SK-N-SH (cell line): ENCODE results near the gene PABPC1L2A. TPM values are rescaled to one million over a fixed set of nuclear protein-coding genes. Genes with fewer than 3 reads are reported as not detected.
"Not testable (repeated sequence)": the region's sequence is repeated elsewhere in the genome, so short reads cannot be mapped to it uniquely, and the experiment has no call there.

Source experiments
- CTCF ChIA-PET: fragments of 300-600, 350-600 bp; formaldehyde crosslinking; extraction: SDS; loops from one replicate; lab custom pipeline; 2021; lab: Yijun Ruan, JAX
- POLR2A ChIA-PET: fragments of 350-600 bp; sonication (Branson Sonifier 250); formaldehyde crosslinking; extraction: SDS; loops from one replicate; lab custom pipeline; 2020; ENCODE audit warnings: antibody characterized with exemption, inconsistent platforms; lab: Yijun Ruan, JAX
- DNase-seq: peaks from one replicate; pipeline ENCODE4 v3.0.0; 2012
- H2AFZ ChIP-seq: fragments of 200-600 bp; sonication (generic); 2 replicates; pipeline ENCODE4 v1.8.1; 2016; ENCODE audit warnings: antibody characterized with exemption, mild to moderate bottlenecking, low read depth
- H3F3A ChIP-seq: fragments of 200-600 bp; sonication (generic); replicated peaks from 2 replicates; pipeline ENCODE3; 2016; ENCODE audit warnings: antibody characterized with exemption, mild to moderate bottlenecking; ENCODE audit not compliant: insufficient read depth
- H3K27ac ChIP-seq, 2 experiments: fragments of 200-500 bp in 1 of 2; fragments of 200-600 bp in 1 of 2; sonication (Bioruptor generic) in 1 of 2; sonication (generic), shearing (Covaris generic) in 1 of 2; 2 replicates each; pipeline versions ENCODE4 v1.5.1 to v1.6.1; 2014 to 2016; ENCODE audit warnings: low read depth in 2 of 2, inconsistent platforms in 1 of 2, low read length in 1 of 2, mild to moderate bottlenecking in 1 of 2, mixed read lengths in 1 of 2
- H3K27me3 ChIP-seq: fragments of 200-600 bp; sonication (generic), shearing (Covaris generic); 2 replicates; pipeline ENCODE4 v1.6.1; 2016; ENCODE audit warnings: mixed run types; ENCODE audit not compliant: insufficient read depth
- H3K36me3 ChIP-seq, 2 experiments: fragments of 200-500 bp in 1 of 2; fragments of 200-600 bp in 1 of 2; sonication (Bioruptor generic) in 1 of 2; sonication (generic) in 1 of 2; replicated peaks in 1 of 2; 2 replicates each; pipeline versions ENCODE3 to v1.5.1; 2014 to 2016; ENCODE audit warnings: low read length in 1 of 2, mild to moderate bottlenecking in 1 of 2; ENCODE audit not compliant: insufficient read depth in 2 of 2, control insufficient read depth in 1 of 2
- H3K4me1 ChIP-seq, 2 experiments: fragments of 200-500 bp in 1 of 2; fragments of 200-600 bp in 1 of 2; sonication (Bioruptor generic) in 1 of 2; sonication (generic), shearing (Covaris generic) in 1 of 2; 2 replicates each; pipeline versions ENCODE4 v1.5.1 to v1.6.1; 2014 to 2016; ENCODE audit warnings: low read depth in 1 of 2, low read length in 1 of 2, mixed run types in 1 of 2; ENCODE audit not compliant: insufficient read depth in 2 of 2, control insufficient read depth in 1 of 2
- H3K4me2 ChIP-seq: fragments of 200-600 bp; sonication (generic), shearing (Covaris generic); 2 replicates; pipeline ENCODE4 v1.6.1; 2017; ENCODE audit warnings: mixed run types
- H3K4me3 ChIP-seq, 2 experiments: fragments of 200-500 bp in 1 of 2; fragments of 200-600 bp in 1 of 2; sonication (Bioruptor generic) in 1 of 2; sonication (generic), shearing (Covaris generic) in 1 of 2; 2 replicates each; pipeline versions ENCODE4 v1.5.1 to v1.8.1; 2014 to 2016; ENCODE audit warnings: low read depth in 2 of 2, inconsistent platforms in 1 of 2, low read length in 1 of 2, mild to moderate bottlenecking in 1 of 2, mixed read lengths in 1 of 2, moderate library complexity in 1 of 2
- H3K79me2 ChIP-seq: fragments of 200-600 bp; sonication (generic); 2 replicates; pipeline ENCODE4 v1.8.1; 2017; ENCODE audit warnings: mild to moderate bottlenecking; ENCODE audit not compliant: insufficient read depth
- H3K9ac ChIP-seq: fragments of 200-600 bp; sonication (generic); 2 replicates; pipeline ENCODE4 v1.6.1; 2017; ENCODE audit warnings: mixed run types
- H3K9me2 ChIP-seq: fragments of 200-600 bp; sonication (generic); 2 replicates; pipeline ENCODE4 v1.6.1; 2017; ENCODE audit warnings: mixed run types
- H3K9me3 ChIP-seq: fragments of 200-600 bp; sonication (generic); 2 replicates; pipeline ENCODE4 v1.6.1; 2017; ENCODE audit warnings: mixed run types, mild to moderate bottlenecking, moderate library complexity
- H4K20me1 ChIP-seq: fragments of 200-600 bp; sonication (generic); 2 replicates; pipeline ENCODE4 v1.6.1; 2017; ENCODE audit warnings: mild to moderate bottlenecking, mixed run types; ENCODE audit not compliant: insufficient read depth
- EP300 ChIP-seq, 2 experiments: IDR thresholded peaks; 2 replicates each; pipeline versions ENCODE4 v1.4.0 to v1.6.1; 2012; ENCODE audit warnings: borderline replicate concordance in 1 of 2, low read depth in 1 of 2, low read length in 1 of 2
- FOXM1 ChIP-seq: IDR thresholded peaks from 2 replicates; pipeline ENCODE4 v1.4.0; 2012; ENCODE audit warnings: low read depth, mild to moderate bottlenecking
- MXI1 ChIP-seq: IDR thresholded peaks from 2 replicates; pipeline ENCODE4 v1.6.1; 2012; ENCODE audit warnings: mild to moderate bottlenecking, low read depth, low read length, improper control_type of control experiment
- NFIC ChIP-seq: IDR thresholded peaks from 2 replicates; pipeline ENCODE4 v1.4.0; 2012; ENCODE audit warnings: borderline replicate concordance
- NRF1 ChIP-seq: IDR thresholded peaks from 2 replicates; pipeline ENCODE4 v1.6.1; 2012; ENCODE audit warnings: low read depth, mild to moderate bottlenecking, low read length
- RXRA ChIP-seq: IDR thresholded peaks from 2 replicates; pipeline ENCODE4 v1.4.0; 2012; ENCODE audit warnings: low read depth, mild to moderate bottlenecking, borderline replicate concordance
- SMC3 ChIP-seq: IDR thresholded peaks from 2 replicates; pipeline ENCODE4 v1.6.1; 2012; ENCODE audit warnings: low read depth, low read length, improper control_type of control experiment
- WGBS: methylation state at CpG from one replicate; pipeline ENCODE4 v1.1.6; 2017; ENCODE audit warnings: low lambda C conversion rate; 5-methylcytosine and 5-hydroxymethylcytosine counted together
- polyA plus RNA-seq, 3 experiments: library from polyadenylated mRNA; depleted of rRNA; stranded (reverse); fragments of >200 nt; gene quantifications; 2 replicates each; pipeline ENCODE4 v1.2.3, GENCODE V29; 2012
- TF ChIP-seq, protein P1 (sequence below): IDR thresholded peaks from 2 replicates; pipeline ENCODE4 v1.4.0; 2012; ENCODE audit warnings: low read depth, borderline replicate concordance
- TF ChIP-seq, protein P2 (sequence below): fragments of 200-600 bp; sonication (generic); IDR thresholded peaks from 2 replicates; pipeline ENCODE4 v1.6.1; 2017; ENCODE audit warnings: antibody characterized with exemption, mild to moderate bottlenecking, moderate library complexity

Gene PABPC1L2A
- polyA plus RNA-seq, 1 of the 3 experiments (the other 2 are of a cell fraction) = not detected

DNA sequence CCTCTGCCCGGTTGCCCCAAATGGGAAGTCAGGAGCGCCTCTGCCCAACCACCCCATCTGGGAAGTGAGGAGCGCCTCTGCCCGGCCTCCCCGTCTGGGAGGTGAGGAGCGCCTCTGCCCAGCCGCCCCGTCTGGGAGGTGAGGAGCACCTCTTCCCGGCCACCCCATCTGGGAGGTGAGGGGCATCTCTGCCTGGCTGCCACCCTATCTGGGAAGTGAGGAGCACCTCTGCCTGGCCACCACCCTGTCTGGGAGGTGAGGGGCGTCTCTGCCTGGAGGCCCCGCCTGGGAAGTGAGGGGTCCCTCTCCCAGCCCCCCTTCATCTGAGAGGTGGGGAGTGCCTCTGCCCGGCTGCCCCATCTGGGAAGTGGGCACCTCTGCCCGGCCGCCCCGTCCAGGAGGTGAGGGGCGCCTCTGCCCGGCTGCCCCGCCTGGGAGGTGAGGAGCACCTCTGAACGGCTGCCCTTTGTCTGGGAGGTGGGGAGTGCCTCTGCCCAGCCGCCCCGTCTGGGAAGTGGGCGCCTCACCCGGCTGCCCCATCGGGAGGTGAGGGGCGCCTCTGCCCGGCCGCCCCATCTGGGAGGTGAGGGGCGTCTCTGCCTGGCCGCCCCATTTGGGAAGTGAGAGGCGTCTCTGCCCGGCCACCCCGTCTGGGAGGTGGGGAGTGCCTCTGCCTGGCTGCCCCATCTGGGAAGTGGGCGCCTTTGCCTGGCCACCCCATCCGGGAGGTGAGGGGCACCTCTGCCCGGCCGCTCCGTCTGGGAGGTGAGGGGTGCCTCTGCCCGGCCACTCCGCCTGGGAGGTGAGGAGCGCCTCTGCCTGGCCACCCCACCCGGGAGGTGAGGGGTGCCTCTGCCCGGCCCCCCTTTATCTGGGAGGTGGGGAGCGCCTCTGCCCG lies 10.6 kb downstream of the PABPC1L2A start:
- TF ChIP-seq SMC3 = no peak
- TF ChIP-seq FOXM1 = no peak
- TF ChIP-seq MXI1 = no peak
- TF ChIP-seq, protein P1, sequence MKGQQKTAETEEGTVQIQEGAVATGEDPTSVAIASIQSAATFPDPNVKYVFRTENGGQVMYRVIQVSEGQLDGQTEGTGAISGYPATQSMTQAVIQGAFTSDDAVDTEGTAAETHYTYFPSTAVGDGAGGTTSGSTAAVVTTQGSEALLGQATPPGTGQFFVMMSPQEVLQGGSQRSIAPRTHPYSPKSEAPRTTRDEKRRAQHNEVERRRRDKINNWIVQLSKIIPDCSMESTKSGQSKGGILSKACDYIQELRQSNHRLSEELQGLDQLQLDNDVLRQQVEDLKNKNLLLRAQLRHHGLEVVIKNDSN = no peak
- no peak for TF ChIP-seq RXRA
- TF ChIP-seq, protein P2, sequence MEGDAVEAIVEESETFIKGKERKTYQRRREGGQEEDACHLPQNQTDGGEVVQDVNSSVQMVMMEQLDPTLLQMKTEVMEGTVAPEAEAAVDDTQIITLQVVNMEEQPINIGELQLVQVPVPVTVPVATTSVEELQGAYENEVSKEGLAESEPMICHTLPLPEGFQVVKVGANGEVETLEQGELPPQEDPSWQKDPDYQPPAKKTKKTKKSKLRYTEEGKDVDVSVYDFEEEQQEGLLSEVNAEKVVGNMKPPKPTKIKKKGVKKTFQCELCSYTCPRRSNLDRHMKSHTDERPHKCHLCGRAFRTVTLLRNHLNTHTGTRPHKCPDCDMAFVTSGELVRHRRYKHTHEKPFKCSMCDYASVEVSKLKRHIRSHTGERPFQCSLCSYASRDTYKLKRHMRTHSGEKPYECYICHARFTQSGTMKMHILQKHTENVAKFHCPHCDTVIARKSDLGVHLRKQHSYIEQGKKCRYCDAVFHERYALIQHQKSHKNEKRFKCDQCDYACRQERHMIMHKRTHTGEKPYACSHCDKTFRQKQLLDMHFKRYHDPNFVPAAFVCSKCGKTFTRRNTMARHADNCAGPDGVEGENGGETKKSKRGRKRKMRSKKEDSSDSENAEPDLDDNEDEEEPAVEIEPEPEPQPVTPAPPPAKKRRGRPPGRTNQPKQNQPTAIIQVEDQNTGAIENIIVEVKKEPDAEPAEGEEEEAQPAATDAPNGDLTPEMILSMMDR = no peak
- TF ChIP-seq NFIC = no peak
- no peak for TF ChIP-seq EP300 (IDR thresholded peaks at IDR 0.05; ENCODE audit: borderline replicate concordance in 1 of 2, low read depth in 1 of 2, low read length in 1 of 2)
- TF ChIP-seq NRF1 = no peak
- Histone ChIP-seq H3K27me3 (no peaks in the 10 kb centered on the region), H3K9ac (no peak overlapping the region), H3K27ac (no peak overlapping the region), H4K20me1 (no peaks in the 10 kb centered on the region), H3K9me3 (peaks cover 9% of the 10 kb centered on the region; the same call in 1 of the 2 replicates), H3K4me3 (no peak overlapping the region), H3K79me2 (no peaks in the 10 kb centered on the region), H2AFZ (no peak overlapping the region), H3K9me2 (no peaks in the 10 kb centered on the region), H3K4me2 (no peak overlapping the region), H3F3A (no peaks in the 10 kb centered on the region), H3K4me1 (no peaks in the 10 kb centered on the region), H3K36me3 (no peaks in the 10 kb centered on the region)
- whole genome bisulfite sequencing = 30% methylated on average over 4 of the region's 44 CpGs
- ChIA-PET CTCF (no interaction called here), POLR2A (no interaction called here)
- no peak for DNase-seq

DNA sequence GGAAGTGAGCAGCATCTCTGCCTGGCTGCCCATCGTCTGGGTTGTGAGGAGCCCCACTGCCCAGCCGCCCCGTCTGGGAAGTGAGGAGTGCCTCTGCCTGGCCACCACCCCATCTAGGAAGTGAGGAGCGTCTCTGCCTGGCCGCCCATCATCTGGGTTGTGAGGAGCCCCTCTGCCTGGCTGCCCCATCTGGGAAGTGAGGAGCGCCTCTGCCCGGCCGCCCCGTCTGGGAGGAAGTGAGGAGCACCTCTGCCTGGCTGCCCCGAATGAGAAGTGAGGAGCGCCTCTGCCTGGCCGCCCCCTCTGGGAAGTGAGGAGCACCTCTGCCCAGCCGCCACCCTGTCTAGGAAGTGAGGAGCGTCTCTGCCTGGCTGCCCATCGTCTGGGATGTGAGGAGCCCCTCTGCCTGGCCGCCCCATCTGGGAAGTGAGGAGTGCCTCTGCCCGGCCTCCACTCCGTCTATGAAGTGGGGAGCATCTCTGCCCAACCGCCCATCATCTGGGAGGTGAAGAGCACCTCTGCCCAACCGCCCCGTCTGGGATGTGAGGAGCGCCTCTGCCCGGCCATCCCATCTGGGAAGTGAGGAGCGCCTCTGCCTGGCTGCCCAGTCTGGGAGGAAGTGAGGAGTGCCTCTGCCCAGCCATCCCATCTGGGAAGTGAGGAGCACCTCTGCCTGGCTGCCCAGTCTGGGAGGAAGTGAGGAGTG lies 11.4 kb downstream of the PABPC1L2A start:
- WGBS = 10% methylated on average over 5 of the region's 24 CpGs

More for the DNA sequence above, 11.4 kb downstream of the PABPC1L2A start:
- H3K36me3 ChIP-seq, H3K4me3 ChIP-seq, H2AFZ ChIP-seq, H3K4me2 ChIP-seq, CTCF ChIA-PET, H3K9ac ChIP-seq, H3F3A ChIP-seq, POLR2A ChIA-PET, H3K4me1 ChIP-seq, H3K9me2 ChIP-seq, H3K79me2 ChIP-seq, DNase-seq, H4K20me1 ChIP-seq, H3K27ac ChIP-seq, H3K27me3 ChIP-seq, H3K9me3 ChIP-seq: not testable (repeated sequence)
